Measurements from ENCODE around the gene APEH. TPM values are rescaled to one million over a fixed set of nuclear protein-coding genes. Genes with fewer than 3 reads are reported as not detected.
A peak's percentile ranks its signal among the peaks of the same experiment; 100 is the strongest.
"Not testable (repeated sequence)": the region's sequence is repeated elsewhere in the genome, so short reads cannot be mapped to it uniquely, and the experiment has no call there.

Gene APEH
- total RNA-seq, 4 donors from 2014 or later = 60.7 to 102 (median 89.4) TPM

GRCh38 chr3:49686769-49687423, 12.7 kb downstream of the APEH start:
- H3K4me1 ChIP-seq = peaks cover 27 to 52% (median 29%) of the 10 kb centered on the region in 3 donors
- DNase-seq; intact Hi-C loops (cut with DNase I); H3K9me3 ChIP-seq: not testable (repeated sequence)
- H3K36me3 ChIP-seq = peaks cover 10 to 31% (median 17%) of the 10 kb centered on the region in 3 donors
- 20% methylated on average over 2 of the region's 44 CpGs; no CpG with 5 or more reads in 1 of the 2 donors for whole genome bisulfite sequencing, 2 donors
- peak overlapping the region in 2 of 4 donors; percentile 3 to 13 for H3K27ac ChIP-seq
- peak overlapping the region; percentile 19 to 52 (median 44) for H3K4me3 ChIP-seq
- peaks cover 0 to 17% (median 0%) of the 10 kb centered on the region in 4 donors for H3K27me3 ChIP-seq

GRCh38 chr3:49687424-49687795, 13.3 kb downstream of the APEH start:
- Histone ChIP-seq H3K36me3 (peaks cover 10 to 26% (median 13%) of the 10 kb centered on the region in 3 donors), H3K4me1 (peaks cover 27 to 55% (median 29%) of the 10 kb centered on the region in 3 donors), H3K27me3 (peaks cover 0 to 17% (median 0%) of the 10 kb centered on the region in 4 donors)
- H3K9me3 ChIP-seq; DNase-seq; H3K4me3 ChIP-seq; H3K27ac ChIP-seq; intact Hi-C loops (cut with DNase I): not testable (repeated sequence)
- 100% methylated on average over 3 of the region's 12 CpGs; no CpG with 5 or more reads in 1 of the 2 donors for WGBS, 2 donors

GRCh38 chr3:49688338-49689045, 14.3 kb downstream of the APEH start:
- intact Hi-C loops (cut with DNase I); DNase-seq; H3K9me3 ChIP-seq: not testable (repeated sequence)
- Histone ChIP-seq H3K36me3 (peaks cover 2 to 15% (median 2%) of the 10 kb centered on the region in 3 donors), H3K4me1 (peaks cover 27 to 55% (median 29%) of the 10 kb centered on the region in 3 donors), H3K4me3 (peak overlapping the region; percentile 93 to 100 (median 96)), H3K27ac (peak overlapping the region; percentile 85 to 89 (median 88)), H3K27me3 (peaks cover 0 to 17% (median 0%) of the 10 kb centered on the region in 4 donors)
- 40 to 80% methylated on average over 2 to 4 of the region's 7 CpGs for WGBS, 2 donors

GRCh38 chr3:49689046-49689907, 15.1 kb downstream of the APEH start, which contains the start of the genes MST1 and RNF123:
Gene MST1 (minus strand): TSS chr3:49689474. CDS start chr3:49688691, 783 bp downstream.
Gene RNF123 (plus strand): TSS chr3:49689557. CDS start chr3:49691166, 1,609 bp downstream.
- WGBS, 2 donors = no CpG with 5 or more reads among the region's 66 CpGs
- H3K4me1 ChIP-seq = peaks cover 27 to 55% (median 29%) of the 10 kb centered on the region in 3 donors
- H3K9me3 ChIP-seq = no peaks in the 10 kb centered on the region
- H3K4me3 ChIP-seq = peak within 1 kb of the TSS; percentile 93 to 100 (median 96)
- intact Hi-C loops (cut with DNase I) = no loop called here
- H3K27me3 ChIP-seq = peaks cover 0 to 17% (median 0%) of the 10 kb centered on the region in 4 donors
- peak in 2 of 4 donors; percentile 22 to 42 for TF ChIP-seq POLR2A (IDR thresholded peaks at IDR 0.05)
- TF ChIP-seq, protein P1, sequence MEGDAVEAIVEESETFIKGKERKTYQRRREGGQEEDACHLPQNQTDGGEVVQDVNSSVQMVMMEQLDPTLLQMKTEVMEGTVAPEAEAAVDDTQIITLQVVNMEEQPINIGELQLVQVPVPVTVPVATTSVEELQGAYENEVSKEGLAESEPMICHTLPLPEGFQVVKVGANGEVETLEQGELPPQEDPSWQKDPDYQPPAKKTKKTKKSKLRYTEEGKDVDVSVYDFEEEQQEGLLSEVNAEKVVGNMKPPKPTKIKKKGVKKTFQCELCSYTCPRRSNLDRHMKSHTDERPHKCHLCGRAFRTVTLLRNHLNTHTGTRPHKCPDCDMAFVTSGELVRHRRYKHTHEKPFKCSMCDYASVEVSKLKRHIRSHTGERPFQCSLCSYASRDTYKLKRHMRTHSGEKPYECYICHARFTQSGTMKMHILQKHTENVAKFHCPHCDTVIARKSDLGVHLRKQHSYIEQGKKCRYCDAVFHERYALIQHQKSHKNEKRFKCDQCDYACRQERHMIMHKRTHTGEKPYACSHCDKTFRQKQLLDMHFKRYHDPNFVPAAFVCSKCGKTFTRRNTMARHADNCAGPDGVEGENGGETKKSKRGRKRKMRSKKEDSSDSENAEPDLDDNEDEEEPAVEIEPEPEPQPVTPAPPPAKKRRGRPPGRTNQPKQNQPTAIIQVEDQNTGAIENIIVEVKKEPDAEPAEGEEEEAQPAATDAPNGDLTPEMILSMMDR (IDR thresholded peaks at IDR 0.05) = peak in 3 of 6 experiments; percentile 24 to 49 (median 25)
- no peak for DNase-seq
- H3K36me3 ChIP-seq = peaks cover 0 to 8% (median 0%) of the 10 kb centered on the region in 3 donors
- peak within 1 kb of the TSS; percentile 85 to 89 (median 88) for H3K27ac ChIP-seq

DNA sequence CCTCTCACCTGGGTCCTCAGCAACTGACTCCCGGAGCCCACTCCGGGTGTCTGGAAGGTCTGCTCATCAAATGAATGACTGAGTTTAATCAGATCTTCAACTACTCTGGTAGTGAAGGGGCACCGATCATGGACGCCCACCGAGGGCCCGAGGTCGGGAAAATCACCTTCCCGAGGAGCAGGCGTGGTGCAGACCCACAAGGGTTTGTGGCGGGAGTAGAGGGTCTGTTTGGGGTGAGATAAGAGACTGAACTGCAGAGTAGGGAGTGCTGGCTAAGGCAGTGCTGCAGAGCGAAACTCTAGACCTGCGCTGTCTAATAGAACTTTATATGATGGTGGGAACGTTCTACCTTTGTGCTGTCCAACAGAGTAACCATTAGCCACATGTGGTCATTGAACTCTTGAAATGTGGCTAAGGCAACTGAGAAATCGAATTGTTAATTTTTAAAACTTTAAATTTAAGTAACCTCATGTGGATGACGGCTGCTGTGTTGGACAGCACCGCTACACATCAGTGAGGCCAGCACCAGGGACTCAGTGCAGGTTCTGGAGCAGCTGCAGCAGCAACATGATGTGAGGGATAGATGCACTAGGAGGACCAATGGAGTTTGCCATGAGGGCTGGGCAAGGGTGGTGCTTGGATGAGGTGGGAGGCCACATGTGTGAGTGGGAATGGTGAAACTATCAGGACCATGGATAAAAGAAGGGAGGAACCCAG, 15.9 kb downstream of the APEH start:
- H3K27ac ChIP-seq = peak overlapping the region; percentile 85 to 89 (median 88)
- peaks cover 27 to 55% (median 29%) of the 10 kb centered on the region in 3 donors for H3K4me1 ChIP-seq
- H3K27me3 ChIP-seq = peaks cover 0 to 17% (median 0%) of the 10 kb centered on the region in 4 donors
- H3K9me3 ChIP-seq; DNase-seq; intact Hi-C loops (cut with DNase I); H3K36me3 ChIP-seq: not testable (repeated sequence)
- peak overlapping the region; percentile 93 to 100 (median 96) for H3K4me3 ChIP-seq
- 14 to 15% methylated on average over 9 to 11 of the region's 16 CpGs for WGBS, 2 donors

DNA sequence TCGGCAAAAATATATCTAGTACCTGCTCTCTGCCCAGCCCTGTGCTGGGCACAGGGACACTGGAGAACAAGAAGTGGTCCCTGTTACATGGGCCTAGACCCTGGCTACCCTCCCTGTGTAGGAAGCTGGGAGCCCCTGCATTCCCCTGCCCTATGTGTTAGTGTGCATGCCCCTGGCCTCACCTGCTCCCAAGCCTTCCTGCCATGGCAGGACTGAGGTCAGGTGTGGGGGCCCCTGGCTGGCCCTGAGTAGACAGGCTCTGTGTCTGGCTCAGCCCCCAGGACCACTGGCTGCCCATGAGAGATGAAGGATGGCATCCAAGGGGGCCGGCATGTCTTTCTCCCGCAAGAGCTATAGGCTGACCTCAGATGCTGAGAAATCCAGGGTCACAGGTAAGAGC, 16.7 kb downstream of the APEH start:
- H3K9me3 ChIP-seq; H3K36me3 ChIP-seq; H3K27ac ChIP-seq; H3K4me3 ChIP-seq; DNase-seq; intact Hi-C loops (cut with DNase I): not testable (repeated sequence)
- WGBS, 2 donors = 80 to 90% methylated on average over 1 to 2 of the region's 3 CpGs
- Histone ChIP-seq H3K27me3 (peaks cover 0 to 17% (median 0%) of the 10 kb centered on the region in 4 donors), H3K4me1 (peaks cover 27 to 51% (median 29%) of the 10 kb centered on the region in 3 donors)

DNA sequence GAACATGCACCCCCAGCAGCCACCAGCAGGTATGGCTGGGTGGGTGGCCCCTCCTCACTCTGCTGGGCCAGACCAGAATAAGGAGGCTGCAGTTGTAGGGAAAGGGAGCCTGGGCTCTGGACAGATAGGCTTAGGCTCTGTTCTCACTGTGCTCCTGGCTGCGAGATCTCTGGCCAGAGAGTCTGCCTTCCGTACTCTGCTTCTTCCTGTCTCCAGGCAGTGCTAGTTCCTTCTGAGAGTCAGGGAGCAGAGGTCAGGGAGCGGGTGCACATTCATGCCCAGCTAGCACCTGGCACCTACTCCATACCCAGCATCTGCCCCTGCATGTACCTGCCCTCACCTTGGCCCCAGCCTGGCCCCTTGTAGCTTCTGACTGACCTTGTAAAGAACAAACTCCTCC, 17.3 kb downstream of the APEH start:
- DNase-seq; H3K36me3 ChIP-seq; H3K27ac ChIP-seq; intact Hi-C loops (cut with DNase I); H3K4me3 ChIP-seq; H3K9me3 ChIP-seq: not testable (repeated sequence)
- H3K27me3 ChIP-seq = peaks cover 0 to 14% (median 0%) of the 10 kb centered on the region in 4 donors
- H3K4me1 ChIP-seq = peaks cover 27 to 45% (median 29%) of the 10 kb centered on the region in 3 donors
- 74 to 83% methylated on average over 3 of the region's 3 CpGs for WGBS, 2 donors

GRCh38 chr3:49694409-49695070, 20.4 kb downstream of the APEH start:
- H3K27me3 ChIP-seq; H3K9me3 ChIP-seq; intact Hi-C loops (cut with DNase I); H3K27ac ChIP-seq; DNase-seq; H3K4me3 ChIP-seq: not testable (repeated sequence)
- Histone ChIP-seq H3K36me3 (peaks cover 0 to 34% (median 0%) of the 10 kb centered on the region in 3 donors), H3K4me1 (peaks cover 16 to 26% (median 16%) of the 10 kb centered on the region in 3 donors)
- WGBS, 2 donors = 67 to 75% methylated on average over 3 of the region's 6 CpGs

DNA sequence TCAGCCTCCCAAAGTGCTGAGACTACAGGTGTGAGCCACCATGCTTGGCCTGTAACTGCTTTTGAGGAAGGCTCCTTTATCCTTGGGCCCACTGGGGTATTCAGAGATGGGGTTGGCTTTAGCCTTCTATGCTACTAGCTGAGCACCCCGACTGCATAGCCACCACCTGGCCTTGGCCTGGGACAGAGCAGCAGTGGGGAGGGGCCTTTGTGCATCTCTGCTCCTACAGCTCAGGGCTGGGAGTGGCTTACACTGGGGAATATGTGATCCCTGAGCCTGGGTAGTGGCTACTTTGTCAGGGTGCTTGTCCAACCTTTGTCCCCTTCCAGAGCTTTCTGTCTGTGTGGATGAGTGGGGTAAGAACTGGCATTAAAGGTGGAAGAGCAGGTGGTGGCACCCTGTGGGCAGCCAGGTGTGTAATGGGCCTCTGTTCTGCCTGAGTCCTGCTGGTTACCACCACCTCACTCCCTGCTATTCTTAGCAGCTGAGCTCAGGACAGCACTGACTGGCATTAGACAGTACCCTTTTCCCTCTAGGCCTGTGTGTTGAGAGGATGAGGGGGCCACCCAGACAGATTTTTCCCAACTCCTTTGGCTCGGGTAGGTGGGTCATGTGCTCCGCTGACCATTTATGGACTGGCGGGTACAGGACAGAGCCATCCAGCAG, 21.3 kb downstream of the APEH start:
- peaks cover 0 to 43% (median 3%) of the 10 kb centered on the region in 3 donors for H3K36me3 ChIP-seq
- H3K9me3 ChIP-seq; H3K27ac ChIP-seq; H3K4me3 ChIP-seq; DNase-seq; intact Hi-C loops (cut with DNase I); H3K27me3 ChIP-seq: not testable (repeated sequence)
- peaks cover 11 to 17% (median 12%) of the 10 kb centered on the region in 3 donors for H3K4me1 ChIP-seq
- no CpG with 5 or more reads among the region's 4 CpGs for WGBS, 2 donors

Measured in esophagus squamous epithelium (tissue), 5 donors.